KMS-11 (cell line): ENCODE data around the gene GOLGA6L2.
"Not testable (repeated sequence)": the region's sequence is repeated elsewhere in the genome, so short reads cannot be mapped to it uniquely, and the experiment has no call there.

ENCODE experiments used
- H2AFZ ChIP-seq: fragments of 200-600 bp; sonication (generic); 2 replicates; pipeline ENCODE4 v1.6.1; 2016; ENCODE audit warnings: antibody characterized with exemption, mixed run types, low read depth
- H3K27ac ChIP-seq: fragments of 200-600 bp; sonication (generic); 2 replicates; pipeline ENCODE4 v1.6.1; 2016; ENCODE audit warnings: mild to moderate bottlenecking, mixed run types
- H3K27me3 ChIP-seq: fragments of 200-600 bp; sonication (generic); 2 replicates; pipeline ENCODE4 v1.6.1; 2017; ENCODE audit warnings: mild to moderate bottlenecking, low read depth, mixed run types, moderate library complexity; ENCODE audit not compliant: insufficient read depth
- H3K36me3 ChIP-seq: fragments of 200-600 bp; sonication (generic); 2 replicates; pipeline ENCODE4 v1.6.1; 2017; ENCODE audit warnings: mild to moderate bottlenecking, mixed run types; ENCODE audit not compliant: insufficient read depth
- H3K4me1 ChIP-seq: fragments of 200-600 bp; sonication (generic); 2 replicates; pipeline ENCODE4 v1.6.1; 2016; ENCODE audit warnings: mild to moderate bottlenecking, low read depth, mixed run types; ENCODE audit not compliant: poor library complexity, severe bottlenecking
- H3K4me2 ChIP-seq: fragments of 200-600 bp; sonication (generic); 2 replicates; pipeline ENCODE4 v1.7.0; 2016; ENCODE audit warnings: mild to moderate bottlenecking, mixed run types
- H3K4me3 ChIP-seq: fragments of 200-600 bp; sonication (generic); IDR thresholded peaks from 2 replicates; pipeline ENCODE4 v1.6.1; 2017; ENCODE audit warnings: low read depth, low read length, mixed read lengths; ENCODE audit not compliant: insufficient read depth
- H3K79me2 ChIP-seq: fragments of 200-600 bp; sonication (generic); 2 replicates; pipeline ENCODE4 v1.6.1; 2016; ENCODE audit warnings: low read depth, mixed run types; ENCODE audit not compliant: insufficient read depth
- H3K9ac ChIP-seq: fragments of 200-600 bp; sonication (generic); 2 replicates; pipeline ENCODE4 v1.6.1; 2016; ENCODE audit warnings: mild to moderate bottlenecking, mixed run types
- H4K20me1 ChIP-seq: fragments of 200-600 bp; sonication (generic); 2 replicates; pipeline ENCODE4 v1.6.1; 2016; ENCODE audit warnings: mild to moderate bottlenecking, mixed run types; ENCODE audit not compliant: insufficient read depth
- TF ChIP-seq, protein P1 (sequence below): fragments of 200-600 bp; sonication (generic); conservative IDR thresholded peaks from 2 replicates; pipeline ENCODE4 v1.6.1; 2017; ENCODE audit warnings: low read depth, mild to moderate bottlenecking, antibody characterized with exemption, low read length, moderate library complexity, mixed read lengths

The GOLGA6L2 gene

DNA sequence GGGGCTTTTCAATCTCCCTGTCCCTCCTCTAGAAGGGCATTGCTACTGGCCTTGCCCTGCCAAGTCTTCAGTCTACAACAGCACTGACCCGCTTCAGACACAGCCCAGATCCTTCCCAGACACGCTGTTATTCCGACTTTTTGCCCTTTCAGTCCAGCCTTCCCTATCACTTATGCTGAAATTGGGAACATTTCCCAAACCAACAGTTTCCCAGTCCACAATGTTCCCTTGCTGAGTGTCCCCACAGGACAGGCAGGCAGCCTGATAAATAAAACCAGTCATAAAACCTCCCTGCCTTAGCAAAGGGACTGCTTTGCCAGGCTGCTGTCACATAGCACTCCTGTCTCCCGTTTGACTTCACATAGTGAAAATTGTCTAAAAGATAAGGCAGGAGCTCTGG, 43.5 kb downstream of the GOLGA6L2 start:
- no peaks in the 10 kb centered on the region for H3K79me2 ChIP-seq
- no peaks in the 10 kb centered on the region for H3K27me3 ChIP-seq
- H3K27ac ChIP-seq, result no peak overlapping the region
- no peaks in the 10 kb centered on the region for H3K36me3 ChIP-seq
- H3K4me3 ChIP-seq, result no peak overlapping the region
- no peak overlapping the region for H3K4me2 ChIP-seq
- no peak overlapping the region for H3K9ac ChIP-seq
- H4K20me1 ChIP-seq, result no peaks in the 10 kb centered on the region
- no peaks in the 10 kb centered on the region for H3K4me1 ChIP-seq
- TF ChIP-seq, protein P1, sequence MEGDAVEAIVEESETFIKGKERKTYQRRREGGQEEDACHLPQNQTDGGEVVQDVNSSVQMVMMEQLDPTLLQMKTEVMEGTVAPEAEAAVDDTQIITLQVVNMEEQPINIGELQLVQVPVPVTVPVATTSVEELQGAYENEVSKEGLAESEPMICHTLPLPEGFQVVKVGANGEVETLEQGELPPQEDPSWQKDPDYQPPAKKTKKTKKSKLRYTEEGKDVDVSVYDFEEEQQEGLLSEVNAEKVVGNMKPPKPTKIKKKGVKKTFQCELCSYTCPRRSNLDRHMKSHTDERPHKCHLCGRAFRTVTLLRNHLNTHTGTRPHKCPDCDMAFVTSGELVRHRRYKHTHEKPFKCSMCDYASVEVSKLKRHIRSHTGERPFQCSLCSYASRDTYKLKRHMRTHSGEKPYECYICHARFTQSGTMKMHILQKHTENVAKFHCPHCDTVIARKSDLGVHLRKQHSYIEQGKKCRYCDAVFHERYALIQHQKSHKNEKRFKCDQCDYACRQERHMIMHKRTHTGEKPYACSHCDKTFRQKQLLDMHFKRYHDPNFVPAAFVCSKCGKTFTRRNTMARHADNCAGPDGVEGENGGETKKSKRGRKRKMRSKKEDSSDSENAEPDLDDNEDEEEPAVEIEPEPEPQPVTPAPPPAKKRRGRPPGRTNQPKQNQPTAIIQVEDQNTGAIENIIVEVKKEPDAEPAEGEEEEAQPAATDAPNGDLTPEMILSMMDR, result no peak
- no peak overlapping the region for H2AFZ ChIP-seq

DNA sequence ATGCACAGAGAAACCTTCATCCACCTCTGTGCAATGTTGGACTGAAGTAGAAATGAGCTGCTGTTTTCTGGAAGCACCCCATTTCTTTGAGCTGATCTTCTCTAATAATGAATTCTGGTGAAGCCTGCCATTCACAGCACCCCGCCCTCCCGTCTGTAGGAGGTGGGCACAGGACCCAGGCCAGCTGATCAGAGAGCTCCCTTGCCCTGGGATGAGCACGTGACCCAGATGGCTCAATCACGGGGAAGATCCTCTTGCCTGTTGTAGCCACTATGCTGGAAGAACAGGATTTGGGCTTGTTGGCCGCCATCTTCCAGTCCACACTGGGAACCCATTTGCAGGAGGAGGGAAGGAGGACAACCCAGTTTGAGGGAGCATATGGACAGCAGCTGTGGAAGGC, 44.5 kb downstream of the GOLGA6L2 start:
- Histone ChIP-seq H2AFZ (no peak overlapping the region), H3K4me3 (no peak overlapping the region), H3K4me1 (no peaks in the 10 kb centered on the region), H3K36me3 (no peaks in the 10 kb centered on the region), H3K27me3 (no peaks in the 10 kb centered on the region), H4K20me1 (no peaks in the 10 kb centered on the region), H3K79me2 (no peaks in the 10 kb centered on the region), H3K4me2 (no peak overlapping the region), H3K27ac (no peak overlapping the region), H3K9ac (no peak overlapping the region)
- TF ChIP-seq, protein P1, result no peak

DNA sequence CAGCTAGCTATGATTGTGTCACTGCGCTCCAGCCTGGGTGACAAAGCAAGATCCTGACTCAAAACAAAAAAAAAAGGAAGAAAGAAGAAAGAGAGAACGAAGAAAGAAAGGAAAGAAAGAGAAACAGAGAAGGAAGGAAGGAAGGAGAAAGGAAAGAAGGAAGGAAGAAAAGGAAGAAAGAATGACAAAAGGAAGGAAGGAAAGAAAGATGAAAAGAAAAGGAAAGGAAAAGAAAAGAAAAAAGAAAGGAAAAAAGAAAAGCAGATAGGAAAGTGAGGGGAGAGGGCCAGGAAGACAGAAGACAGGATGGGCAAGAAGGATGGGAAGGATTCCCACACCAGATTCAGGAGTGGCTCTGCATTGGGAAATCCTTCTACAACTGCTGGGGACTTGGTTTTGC, 44.9 kb downstream of the GOLGA6L2 start:
- TF ChIP-seq, protein P1, result no peak
- no peaks in the 10 kb centered on the region for H3K36me3 ChIP-seq
- no peak overlapping the region for H3K27ac ChIP-seq
- H3K9ac ChIP-seq, result no peak overlapping the region
- H3K79me2 ChIP-seq, result no peaks in the 10 kb centered on the region
- H3K4me1 ChIP-seq, result no peaks in the 10 kb centered on the region
- no peak overlapping the region for H3K4me3 ChIP-seq
- no peaks in the 10 kb centered on the region for H4K20me1 ChIP-seq
- no peak overlapping the region for H2AFZ ChIP-seq
- H3K27me3 ChIP-seq, result no peaks in the 10 kb centered on the region
- no peak overlapping the region for H3K4me2 ChIP-seq

DNA sequence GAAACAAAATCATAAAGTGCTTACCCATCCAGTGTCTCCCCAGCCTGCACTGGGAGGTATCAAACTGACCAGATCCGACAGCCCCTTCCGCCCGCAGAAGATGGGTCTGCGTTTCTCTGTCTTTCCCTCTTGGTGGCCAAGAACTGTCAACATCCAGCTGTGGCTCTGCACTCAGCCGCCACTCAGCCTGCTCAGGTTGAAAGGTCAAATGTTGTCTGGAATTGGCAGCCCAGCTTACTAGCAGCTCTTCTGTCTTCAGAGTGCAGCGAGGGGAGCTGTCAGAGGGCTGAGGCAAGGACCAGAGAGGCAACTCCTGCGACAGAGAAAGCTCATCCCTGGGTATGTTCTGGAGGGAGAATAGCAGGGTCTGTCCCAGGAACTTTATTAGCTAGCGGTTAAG, 45.4 kb downstream of the GOLGA6L2 start:
- no peaks in the 10 kb centered on the region for H3K36me3 ChIP-seq
- no peaks in the 10 kb centered on the region for H3K27me3 ChIP-seq
- H2AFZ ChIP-seq, result no peak overlapping the region
- no peaks in the 10 kb centered on the region for H4K20me1 ChIP-seq
- H3K27ac ChIP-seq, result no peak overlapping the region
- H3K4me1 ChIP-seq, result no peaks in the 10 kb centered on the region
- no peaks in the 10 kb centered on the region for H3K79me2 ChIP-seq
- no peak overlapping the region for H3K9ac ChIP-seq
- no peak overlapping the region for H3K4me2 ChIP-seq
- TF ChIP-seq, protein P1, result no peak
- no peak overlapping the region for H3K4me3 ChIP-seq

DNA sequence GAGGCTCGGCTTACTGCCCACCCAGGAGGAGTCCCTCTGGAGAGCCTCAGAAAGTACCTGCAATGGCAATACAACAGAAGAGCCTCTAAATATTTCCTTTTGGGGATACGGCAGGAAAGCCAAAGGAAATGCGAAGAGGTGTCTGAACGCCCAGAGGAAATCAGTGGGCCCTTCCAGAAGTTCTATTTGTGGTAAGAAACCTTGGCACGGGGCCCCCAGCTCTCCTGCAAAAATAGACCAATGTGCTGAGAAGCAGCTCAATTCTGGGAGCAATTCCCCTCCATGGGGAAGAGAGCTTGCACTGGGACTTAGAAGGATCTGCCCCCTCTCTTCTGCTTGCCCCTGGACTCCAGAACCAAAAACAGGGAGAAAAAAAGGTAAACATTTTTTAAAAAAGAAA, 47.8 kb downstream of the GOLGA6L2 start:
- not testable (repeated sequence) for H4K20me1 ChIP-seq, H3K4me2 ChIP-seq, H3K9ac ChIP-seq, H2AFZ ChIP-seq, H3K27me3 ChIP-seq, H3K4me3 ChIP-seq, H3K79me2 ChIP-seq, H3K27ac ChIP-seq, H3K4me1 ChIP-seq, H3K36me3 ChIP-seq

DNA sequence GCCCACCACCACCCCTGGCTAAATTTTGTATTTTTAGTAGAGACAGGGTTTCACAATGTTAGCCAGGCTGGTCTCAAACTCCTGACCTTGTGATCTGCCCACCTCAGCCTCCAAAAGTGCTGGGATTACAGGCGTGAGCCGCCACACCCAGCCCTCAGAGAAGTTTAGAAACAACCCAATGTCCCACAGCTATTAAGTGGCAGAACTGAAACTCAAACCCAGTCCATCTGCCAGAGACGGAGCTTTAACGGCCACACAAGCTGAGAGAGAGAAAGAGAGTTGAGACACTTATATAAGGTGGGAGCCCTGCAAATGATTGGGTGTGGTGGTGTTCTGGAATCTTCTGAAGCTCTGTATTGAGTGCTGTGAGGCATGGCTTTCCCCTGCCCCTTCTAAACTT, 48.7 kb downstream of the GOLGA6L2 start:
- not testable (repeated sequence) for H3K4me2 ChIP-seq

More for the DNA sequence above, 48.7 kb downstream of the GOLGA6L2 start:
- not testable (repeated sequence) for H3K79me2 ChIP-seq, H3K27me3 ChIP-seq, H3K4me3 ChIP-seq, H2AFZ ChIP-seq, H3K4me1 ChIP-seq, H4K20me1 ChIP-seq, H3K36me3 ChIP-seq, H3K9ac ChIP-seq, H3K27ac ChIP-seq
